NCI-H1417 (cell line): ENCODE results near the gene TIMP3.
"Not testable (repeated sequence)": the region's sequence is repeated elsewhere in the genome, so short reads cannot be mapped to it uniquely, and the experiment has no call there.

Experiments used
- DNase-seq, 3 experiments: peaks; one replicate each; lab custom pipeline; 2025; lab: John Stamatoyannopoulos, UW

Gene TIMP3

DNA sequence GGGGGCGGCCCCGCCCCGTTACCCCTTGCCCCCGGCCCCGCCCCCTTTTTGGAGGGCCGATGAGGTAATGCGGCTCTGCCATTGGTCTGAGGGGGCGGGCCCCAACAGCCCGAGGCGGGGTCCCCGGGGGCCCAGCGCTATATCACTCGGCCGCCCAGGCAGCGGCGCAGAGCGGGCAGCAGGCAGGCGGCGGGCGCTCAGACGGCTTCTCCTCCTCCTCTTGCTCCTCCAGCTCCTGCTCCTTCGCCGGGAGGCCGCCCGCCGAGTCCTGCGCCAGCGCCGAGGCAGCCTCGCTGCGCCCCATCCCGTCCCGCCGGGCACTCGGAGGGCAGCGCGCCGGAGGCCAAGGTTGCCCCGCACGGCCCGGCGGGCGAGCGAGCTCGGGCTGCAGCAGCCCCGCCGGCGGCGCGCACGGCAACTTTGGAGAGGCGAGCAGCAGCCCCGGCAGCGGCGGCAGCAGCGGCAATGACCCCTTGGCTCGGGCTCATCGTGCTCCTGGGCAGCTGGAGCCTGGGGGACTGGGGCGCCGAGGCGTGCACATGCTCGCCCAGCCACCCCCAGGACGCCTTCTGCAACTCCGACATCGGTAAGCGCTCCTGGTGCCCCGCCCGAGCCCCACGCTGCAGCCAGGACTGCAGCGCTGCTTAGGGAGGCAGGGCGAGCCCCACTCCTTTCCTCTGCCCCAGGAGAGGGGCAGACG, at the start of gene TIMP3:
Gene TIMP3, plus strand, starts transcription at position 169 of the 700 bp plus-strand sequence. Its CDS starts 297 bp downstream, at position 466.
- no peak for DNase-seq

DNA sequence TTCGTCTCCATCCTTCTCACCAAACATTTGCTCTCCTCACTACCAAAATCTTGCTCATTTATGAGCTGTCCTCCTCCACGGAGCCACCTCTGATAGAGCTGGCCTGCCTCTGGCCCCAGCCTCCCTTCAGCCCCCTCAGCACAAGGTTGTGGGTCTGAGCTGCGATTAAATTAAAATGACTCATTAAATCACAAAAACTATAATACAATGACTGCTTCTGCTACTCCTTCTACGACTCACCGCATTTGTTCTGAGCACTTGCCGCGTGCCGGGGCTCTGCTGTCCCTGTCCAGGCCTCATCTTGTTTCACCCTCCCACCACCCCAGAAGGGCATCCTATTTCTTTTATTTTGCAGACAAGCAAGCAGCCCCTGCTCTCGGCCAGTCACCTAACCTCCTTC, 49.2 kb upstream of the TIMP3 start:
- DNase-seq, result no peak

DNA sequence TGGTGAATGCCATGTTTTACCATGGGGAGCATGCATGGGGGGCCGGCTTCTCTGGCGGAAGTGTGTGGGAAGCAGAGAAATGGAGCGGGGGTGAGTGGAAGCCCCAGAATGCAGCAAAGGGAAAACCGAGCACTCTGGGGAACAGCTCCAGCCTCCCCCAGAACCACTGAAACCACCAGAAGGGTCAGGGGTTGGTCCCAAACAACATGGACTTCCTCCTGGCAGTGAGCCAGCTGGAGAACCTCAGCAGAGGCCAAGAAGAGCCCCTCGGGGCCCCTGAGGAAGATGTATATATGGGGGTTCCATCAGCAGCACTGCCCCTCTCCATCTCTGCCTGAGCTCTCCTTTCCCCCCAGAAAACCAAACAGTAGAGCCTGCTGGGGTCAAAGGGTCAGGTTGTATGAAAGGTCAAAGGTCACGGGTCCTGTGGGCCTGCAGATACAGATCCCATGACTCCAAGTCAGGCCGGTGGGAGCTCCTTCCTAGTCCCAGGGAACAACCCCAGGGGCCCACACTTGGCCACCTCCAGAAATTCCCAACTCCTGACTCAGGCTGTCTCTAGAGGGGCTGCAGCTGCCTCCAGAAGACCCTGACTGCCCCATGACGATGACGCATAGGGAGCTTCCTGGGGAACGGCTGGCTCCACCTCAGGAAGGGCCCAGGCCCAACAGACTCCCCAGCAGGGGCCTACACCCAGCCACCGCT, 48.5 kb upstream of the TIMP3 start:
- no peak for DNase-seq

- DNase-seq, result no peak
Measured at GRCh38 chr22:32753591-32753990, 47.9 kb upstream of the TIMP3 start.

DNA sequence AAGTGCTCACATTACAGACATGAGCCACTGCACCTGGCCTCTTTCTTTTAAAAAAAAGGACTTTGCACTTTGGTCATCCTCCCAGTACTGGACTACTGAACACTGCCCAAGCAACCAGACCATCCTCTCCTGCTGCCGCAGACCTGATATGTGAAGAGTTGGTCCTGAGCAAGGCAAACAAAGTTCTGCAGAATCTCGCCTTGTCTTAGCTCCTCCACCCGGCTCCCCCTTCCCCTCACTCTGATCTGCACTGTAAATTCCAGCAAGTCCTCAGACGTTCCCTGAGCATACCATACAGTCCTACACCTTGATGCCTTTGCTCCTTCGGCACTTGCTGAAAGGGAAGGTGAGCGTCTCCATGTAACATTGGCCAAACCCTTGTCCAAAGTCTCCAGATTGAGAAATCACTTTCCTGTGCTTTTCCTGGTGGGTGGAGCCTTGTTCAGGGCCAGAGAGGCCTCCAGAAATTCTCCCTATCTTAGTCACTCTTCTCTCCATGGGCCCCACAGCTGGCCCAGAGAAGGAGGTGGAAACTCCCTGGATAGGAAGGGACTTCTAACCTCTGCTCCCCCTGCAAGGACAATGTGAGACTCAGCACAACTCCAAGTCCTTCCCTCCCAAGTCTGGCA, 47.0 kb upstream of the TIMP3 start:
- no peak for DNase-seq

DNA sequence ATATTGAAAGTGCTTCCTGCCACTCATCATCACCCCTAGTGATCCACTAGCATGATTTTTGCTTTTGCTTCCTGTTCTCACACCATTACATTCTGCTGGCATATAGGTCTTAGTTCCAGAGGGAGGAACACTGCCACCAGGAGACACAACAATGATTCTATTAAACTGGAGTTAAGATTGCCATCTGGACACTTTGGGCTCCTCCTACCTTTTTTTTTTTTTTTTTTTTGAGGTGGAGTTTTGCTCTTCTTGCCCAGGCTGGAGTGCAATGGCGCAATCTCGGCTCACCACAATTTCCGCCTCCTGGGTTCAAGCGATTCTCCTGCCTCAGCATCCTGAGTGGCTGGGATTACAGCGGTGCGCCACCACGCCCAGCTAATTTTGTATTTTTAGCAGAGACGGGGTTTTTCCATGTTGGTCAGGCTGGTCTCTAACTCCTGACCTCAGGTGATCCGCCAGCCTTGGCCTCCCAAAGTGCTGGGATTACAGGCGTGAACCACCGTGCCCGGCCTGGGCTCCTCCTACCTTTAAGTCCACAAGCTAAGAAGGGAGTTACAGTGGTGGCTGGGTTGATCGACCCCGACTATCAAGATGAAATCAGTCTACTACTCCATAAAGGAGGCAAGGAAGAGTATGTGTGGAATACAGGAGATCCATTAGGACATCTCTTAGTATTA, 44.3 kb upstream of the TIMP3 start:
- DNase-seq, result not testable (repeated sequence)

GRCh38 chr22:32758866-32759385, 42.6 kb upstream of the TIMP3 start:
- DNase-seq, result no peak

DNA sequence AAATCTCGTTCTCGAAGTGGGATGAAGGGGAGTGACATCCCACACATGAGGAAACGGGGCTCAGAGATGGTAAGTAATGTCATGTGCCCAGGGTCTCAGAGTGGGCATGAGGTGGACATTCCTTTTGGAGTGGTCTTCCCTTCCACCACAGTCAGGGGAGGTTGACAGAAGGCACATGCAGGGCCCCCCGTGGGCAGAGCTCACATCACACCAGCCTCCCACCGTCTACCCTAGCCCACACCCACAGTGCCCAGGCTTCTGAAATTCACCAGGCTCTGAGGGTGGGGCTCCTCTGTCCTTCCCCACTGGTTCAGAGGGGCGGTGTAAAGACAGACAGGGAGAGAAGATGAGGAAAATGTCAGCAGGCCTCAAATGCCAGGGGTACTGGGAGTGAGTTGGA, 41.1 kb upstream of the TIMP3 start:
- DNase-seq, result no peak

DNA sequence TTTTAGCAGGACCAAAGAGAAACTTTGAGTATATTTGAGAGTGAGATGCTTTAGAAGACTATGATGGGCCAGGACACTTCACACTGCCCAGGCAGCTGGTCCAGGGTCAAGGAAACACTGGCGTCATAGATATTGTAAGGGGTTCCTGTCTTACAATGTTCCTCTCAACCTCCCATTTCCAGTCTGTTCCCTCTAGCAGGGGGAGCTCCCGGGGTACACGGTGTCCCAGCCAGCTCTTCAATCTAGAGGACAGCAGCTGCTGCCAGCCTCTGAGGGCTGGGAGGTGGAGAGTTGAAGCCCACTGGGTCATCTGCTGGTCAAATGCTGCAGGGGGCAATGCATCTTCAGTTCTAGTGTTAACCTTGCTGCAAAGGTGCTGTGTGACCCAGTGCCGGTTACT, 40.7 kb upstream of the TIMP3 start:
- no peak for DNase-seq

- DNase-seq, result no peak
Measured at GRCh38 chr22:32761251-32761903, 40.1 kb upstream of the TIMP3 start.

GRCh38 chr22:32764330-32765131, 37.0 kb upstream of the TIMP3 start:
- no peak for DNase-seq

DNA sequence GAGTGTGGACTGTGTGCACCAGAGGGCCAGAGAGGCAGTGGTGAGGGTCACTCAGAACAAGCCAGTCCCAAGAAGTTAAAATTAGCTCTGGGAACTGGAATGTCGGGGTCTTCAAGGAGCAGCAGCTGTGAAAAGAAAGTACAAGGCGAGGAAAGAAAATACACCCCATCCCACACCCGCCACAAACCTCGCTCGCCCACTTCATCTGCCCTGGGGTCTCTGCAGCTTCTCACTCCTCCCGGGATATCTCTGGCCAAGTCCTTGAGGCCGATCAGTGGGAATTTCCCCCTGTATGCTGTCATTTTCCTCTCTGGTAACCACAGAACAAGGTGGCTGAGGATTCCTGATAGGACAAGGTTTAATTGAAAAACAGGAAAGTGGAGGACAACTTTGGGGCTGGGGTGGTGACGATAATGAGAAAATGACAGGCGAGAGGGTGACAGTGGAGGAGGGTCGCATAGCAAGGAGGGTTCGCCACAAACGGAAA, 36.3 kb upstream of the TIMP3 start:
- no peak for DNase-seq

- no peak for DNase-seq
Measured at GRCh38 chr22:32771756-32772155, 29.7 kb upstream of the TIMP3 start.

- DNase-seq, result no peak
Measured at GRCh38 chr22:32775957-32776356, 25.5 kb upstream of the TIMP3 start.

DNA sequence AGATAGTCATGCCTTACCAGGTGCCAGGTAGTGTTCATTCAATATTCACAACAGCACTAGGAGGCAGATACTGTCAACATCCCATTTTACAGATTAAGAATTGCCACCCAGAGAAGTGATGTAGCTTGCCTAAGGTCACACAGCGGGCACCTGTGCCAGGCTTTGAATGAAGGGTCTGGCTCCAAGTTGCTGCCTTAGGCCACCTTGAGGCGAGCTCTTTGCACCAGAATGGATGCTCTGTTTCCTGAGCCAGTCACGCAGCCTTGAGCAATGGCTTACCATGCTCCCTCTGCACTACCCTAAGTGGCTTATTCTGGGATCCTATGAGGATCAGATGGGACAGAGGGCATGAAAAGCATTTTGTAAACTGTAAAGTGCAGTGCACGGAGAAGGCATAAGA, 25.1 kb upstream of the TIMP3 start:
- no peak for DNase-seq

- peak in 2 of 3 experiments; percentile 4 to 57 for DNase-seq
Measured at GRCh38 chr22:32776802-32777201, 24.7 kb upstream of the TIMP3 start.

DNA sequence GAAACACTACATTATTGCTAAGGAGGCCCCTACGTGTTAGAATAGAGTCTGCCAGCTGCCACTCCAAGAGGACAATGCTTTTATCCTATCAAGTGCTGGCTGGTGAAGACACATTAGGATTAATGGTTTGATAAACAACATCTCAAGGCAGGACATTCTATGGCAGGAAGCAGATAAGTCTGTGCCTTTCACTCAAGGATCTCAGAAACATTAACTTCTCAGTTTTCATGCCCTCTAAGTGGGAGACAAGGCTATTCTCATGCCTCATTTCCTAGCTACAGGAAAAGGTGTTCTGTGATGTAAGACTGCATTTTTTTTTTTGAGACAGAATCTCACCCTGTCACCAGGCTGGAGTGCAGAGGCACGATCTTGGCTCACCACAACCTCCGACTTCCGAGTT, 23.5 kb upstream of the TIMP3 start:
- peak in 2 of 3 experiments; percentile 37 to 63 for DNase-seq

GRCh38 chr22:32780726-32781310, 20.7 kb upstream of the TIMP3 start:
- DNase-seq, result no peak

GRCh38 chr22:32781695-32782094, 19.8 kb upstream of the TIMP3 start:
- DNase-seq, result no peak

- no peak for DNase-seq
Measured at GRCh38 chr22:32785321-32786026, 16.0 kb upstream of the TIMP3 start.
